ENCODE data around the gene GBP7.

- TF ChIP-seq EZH2phosphoT487 (IDR thresholded peaks at IDR 0.05; ENCODE audit: borderline replicate concordance) (no peak), CTCF (conservative IDR thresholded peaks at IDR 0.05; ENCODE audit: low read length) (no peak)
These were observed 23.8 kb upstream of the GBP7 start for GRCh38 chr1:89199525-89200031.

Measured in Loucy (cell line).